GM23338 (cell line): Measurements from ENCODE around the gene MYRFL. TPM values are rescaled to one million over a fixed set of nuclear protein-coding genes. Genes with fewer than 3 reads are reported as not detected.
A peak's percentile ranks its signal among the peaks of the same experiment; 100 is the strongest.

Experiments
- ATAC-seq: fragments of 200-7000 bp; cut with Tn5 transposase; 3 replicates; pipeline ENCODE4 v1.9.1; 2020
- DNase-seq: peaks from one replicate; pipeline ENCODE4 v3.0.0-alpha.2; 2015; ENCODE audit warnings: low spot score
- H2AFZ ChIP-seq: fragments of 200-600 bp; sonication (generic); 2 replicates; pipeline ENCODE4 v1.8.0; 2016; ENCODE audit warnings: antibody characterized with exemption, mild to moderate bottlenecking, moderate library complexity
- H3F3A ChIP-seq: fragments of 200-600 bp; sonication (generic); replicated peaks from 2 replicates; pipeline ENCODE4 v1.8.0; 2017; ENCODE audit warnings: antibody characterized with exemption, mixed run types, low read depth
- H3K27ac ChIP-seq: fragments of 200-600 bp; sonication (generic); 2 replicates; pipeline ENCODE4 v1.6.1; 2016; ENCODE audit warnings: low read depth
- H3K27me3 ChIP-seq: fragments of 200-600 bp; sonication (generic); 2 replicates; pipeline ENCODE4 v1.8.0; 2016; ENCODE audit warnings: mild to moderate bottlenecking, mixed run types, moderate library complexity; ENCODE audit not compliant: insufficient read depth
- H3K36me3 ChIP-seq: fragments of 200-600 bp; sonication (generic); 2 replicates; pipeline ENCODE4 v1.8.0; 2016; ENCODE audit warnings: mild to moderate bottlenecking; ENCODE audit not compliant: insufficient read depth
- H3K4me1 ChIP-seq: fragments of 200-600 bp; sonication (generic); 2 replicates; pipeline ENCODE4 v1.8.0; 2016; ENCODE audit warnings: mild to moderate bottlenecking, moderate library complexity; ENCODE audit not compliant: insufficient read depth
- H3K4me2 ChIP-seq: fragments of 200-600 bp; sonication (generic); 2 replicates; pipeline ENCODE4 v1.7.1; 2017; ENCODE audit warnings: mixed run types
- H3K4me3 ChIP-seq: fragments of 200-600 bp; sonication (generic); 2 replicates; pipeline ENCODE4 v1.6.1; 2016; ENCODE audit warnings: mixed run types
- H3K79me2 ChIP-seq: fragments of 200-600 bp; sonication (generic); replicated peaks from 2 replicates; pipeline ENCODE4 v1.8.0; 2017; ENCODE audit warnings: mild to moderate bottlenecking; ENCODE audit not compliant: insufficient read depth
- H3K9me2 ChIP-seq: fragments of 200-600 bp; sonication (generic); 2 replicates; pipeline ENCODE4 v1.8.0; 2017; ENCODE audit not compliant: insufficient read depth
- H4K20me1 ChIP-seq: fragments of 200-600 bp; sonication (generic); replicated peaks from 2 replicates; pipeline ENCODE4 v1.8.0; 2017; ENCODE audit warnings: mild to moderate bottlenecking; ENCODE audit not compliant: insufficient read depth
- H3K27ac Mint-ChIP-seq: 2 replicates; pipeline ENCODE4 v1.8.0; 2020; ENCODE audit warnings: inconsistent platforms, mild to moderate bottlenecking, moderate library complexity, mixed read lengths
- H3K27me3 Mint-ChIP-seq: 3 replicates; pipeline ENCODE4 v1.8.0; 2022; ENCODE audit warnings: low read depth, mild to moderate bottlenecking, moderate library complexity, mixed read lengths, inconsistent platforms; ENCODE audit not compliant: insufficient read depth, poor library complexity
- H3K36me3 Mint-ChIP-seq: 3 replicates; pipeline ENCODE4 v1.8.0; 2021; ENCODE audit warnings: low read depth, mild to moderate bottlenecking, inconsistent platforms, moderate library complexity, mixed read lengths
- H3K4me1 Mint-ChIP-seq: 3 replicates; pipeline ENCODE4 v1.8.0; 2020; ENCODE audit warnings: mild to moderate bottlenecking, inconsistent platforms, mixed read lengths
- H3K4me3 Mint-ChIP-seq: 3 replicates; pipeline ENCODE4 v1.8.0; 2021; ENCODE audit warnings: moderate library complexity, mild to moderate bottlenecking, inconsistent platforms, mixed read lengths
- H3K9me3 Mint-ChIP-seq: 3 replicates; pipeline ENCODE4 v1.8.0; 2020; ENCODE audit warnings: moderate library complexity, mild to moderate bottlenecking, inconsistent platforms, mixed read lengths
- CREB1 ChIP-seq: fragments of 250-450 bp; sonication (Bioruptor Pico); IDR thresholded peaks from 2 replicates; pipeline ENCODE4 v1.5.0; 2020; ENCODE audit warnings: low read depth, mild to moderate bottlenecking, moderate library complexity
- ETS1 ChIP-seq: IDR thresholded peaks from 2 replicates; pipeline ENCODE4 v1.6.1; 2016; ENCODE audit warnings: antibody characterized with exemption
- EZH2 ChIP-seq: fragments of 200-600 bp; sonication (generic); IDR thresholded peaks from one replicate; pipeline ENCODE4 v1.8.0; 2017; ENCODE audit warnings: antibody characterized with exemption, mild to moderate bottlenecking, low read depth; ENCODE audit not compliant: unreplicated experiment
- EZH2phosphoT487 ChIP-seq: fragments of 200-600 bp; sonication (generic); IDR thresholded peaks from one replicate; pipeline ENCODE4 v1.8.1; 2018; ENCODE audit warnings: antibody characterized with exemption; ENCODE audit not compliant: unreplicated experiment
- JUNB ChIP-seq: IDR thresholded peaks from one replicate; pipeline ENCODE4 v1.6.1; 2016; ENCODE audit warnings: antibody characterized with exemption; ENCODE audit not compliant: unreplicated experiment
- NANOG ChIP-seq: IDR thresholded peaks from 2 replicates; pipeline ENCODE4 v1.6.1; 2016; ENCODE audit warnings: antibody characterized with exemption, borderline replicate concordance
- POLR2AphosphoS5 ChIP-seq: IDR thresholded peaks from 2 replicates; pipeline ENCODE4 v1.6.1; 2016; ENCODE audit warnings: antibody characterized with exemption, low read depth
- REST ChIP-seq: IDR thresholded peaks from one replicate; pipeline ENCODE4 v1.6.1; 2018; ENCODE audit warnings: antibody characterized with exemption; ENCODE audit not compliant: unreplicated experiment
- STAT1 ChIP-seq: IDR thresholded peaks from one replicate; pipeline ENCODE4 v1.6.1; 2016; ENCODE audit warnings: antibody characterized with exemption; ENCODE audit not compliant: unreplicated experiment
- ZNF114 ChIP-seq: fragments of 250-450 bp; sonication (Bioruptor Pico); IDR thresholded peaks from 2 replicates; pipeline ENCODE4 v1.5.0; 2020; ENCODE audit warnings: mild to moderate bottlenecking, moderate library complexity
- ZNF331 ChIP-seq: fragments of 250-450 bp; sonication (Bioruptor Pico); IDR thresholded peaks from 2 replicates; pipeline ENCODE4 v1.5.0; 2020; ENCODE audit warnings: low read depth, mild to moderate bottlenecking, moderate library complexity
- polyA plus RNA-seq: library from polyadenylated mRNA; unstranded; fragments of >200 nt; fragmentation: Nextera tagmentation; extraction: Ambion mirVana; gene quantifications from 2 replicates; pipeline ENCODE4 v1.2.1, GENCODE V29; 2016
- total RNA-seq: library from RNA; depleted of rRNA; stranded (reverse); fragments of >200 nt; shearing (Covaris generic); gene quantifications from 2 replicates; pipeline ENCODE4 v1.2.3, GENCODE V29; 2014
- TF ChIP-seq, protein P1 (sequence below), 2 experiments: fragments of 200-600 bp in 1 of 2; sonication (generic) in 1 of 2; conservative IDR thresholded peaks; 2 replicates each; pipeline versions ENCODE4 v1.5.1 to v1.6.1; 2016 to 2017; ENCODE audit warnings: antibody characterized with exemption in 2 of 2, low read depth in 2 of 2, mild to moderate bottlenecking in 2 of 2, moderate library complexity in 1 of 2

MYRFL gene
- total and polyA plus RNA-seq, 2 experiments from 2014 or later: 2.3 to 2.8 TPM

DNA sequence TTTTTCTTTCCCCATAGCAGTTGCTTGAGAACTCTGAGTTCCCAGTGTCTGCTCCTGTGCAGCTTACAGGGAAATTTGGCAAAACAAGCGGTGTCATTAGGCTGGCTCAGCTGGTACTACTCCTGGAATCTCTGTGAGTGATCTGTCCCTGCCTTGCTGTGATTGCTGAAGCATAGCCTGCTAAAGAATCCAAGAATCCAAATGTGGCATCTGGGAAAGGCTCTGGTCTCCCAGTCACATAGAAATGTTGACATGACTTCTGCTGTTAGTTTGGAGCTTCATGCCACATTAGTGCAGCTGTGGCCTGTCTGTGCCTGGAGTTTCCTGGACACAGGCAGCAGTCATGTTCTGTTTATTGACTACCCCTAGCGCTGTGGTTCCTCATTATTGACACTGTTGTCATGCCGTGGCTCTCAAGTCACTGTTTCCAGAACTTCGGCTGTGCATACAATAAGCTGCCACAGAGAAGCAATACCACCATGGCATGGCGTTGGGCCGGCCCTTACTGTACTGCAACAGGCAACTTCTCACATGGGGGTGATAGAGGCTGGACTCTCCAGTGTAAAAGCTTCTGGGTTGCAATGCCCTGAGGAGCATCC lies 166.8 kb downstream of the MYRFL start:
- no peak overlapping the region for H3K4me3 Mint-ChIP-seq
- Histone ChIP-seq H3K36me3 (no peaks in the 10 kb centered on the region), H3K4me2 (no peak overlapping the region), H3K9me2 (peaks cover 14% of the 10 kb centered on the region), H3K4me3 (no peak overlapping the region), H3K4me1 (no peaks in the 10 kb centered on the region), H3F3A (no peaks in the 10 kb centered on the region), H3K27ac (no peak overlapping the region), H3K27me3 (no peaks in the 10 kb centered on the region), H4K20me1 (no peaks in the 10 kb centered on the region), H2AFZ (peak overlapping the region; percentile 56; the same call in 1 of the 2 replicates), H3K79me2 (no peaks in the 10 kb centered on the region)
- H3K36me3 Mint-ChIP-seq: no peaks in the 10 kb centered on the region
- no peak for TF ChIP-seq REST
- no peak for TF ChIP-seq CREB1 (CRISPR knock-in tag)
- no peak for TF ChIP-seq ZNF114 (CRISPR knock-in tag)
- no peak for TF ChIP-seq EZH2phosphoT487
- TF ChIP-seq POLR2AphosphoS5: no peak
- TF ChIP-seq STAT1: no peak
- TF ChIP-seq EZH2: no peak
- ATAC-seq: no peak
- no peaks in the 10 kb centered on the region for H3K4me1 Mint-ChIP-seq
- H3K27ac Mint-ChIP-seq: no peak overlapping the region
- H3K9me3 Mint-ChIP-seq: no peaks in the 10 kb centered on the region; the same call in 2 of the 3 replicates
- no peak for DNase-seq
- H3K27me3 Mint-ChIP-seq: peaks cover 2% of the 10 kb centered on the region

DNA sequence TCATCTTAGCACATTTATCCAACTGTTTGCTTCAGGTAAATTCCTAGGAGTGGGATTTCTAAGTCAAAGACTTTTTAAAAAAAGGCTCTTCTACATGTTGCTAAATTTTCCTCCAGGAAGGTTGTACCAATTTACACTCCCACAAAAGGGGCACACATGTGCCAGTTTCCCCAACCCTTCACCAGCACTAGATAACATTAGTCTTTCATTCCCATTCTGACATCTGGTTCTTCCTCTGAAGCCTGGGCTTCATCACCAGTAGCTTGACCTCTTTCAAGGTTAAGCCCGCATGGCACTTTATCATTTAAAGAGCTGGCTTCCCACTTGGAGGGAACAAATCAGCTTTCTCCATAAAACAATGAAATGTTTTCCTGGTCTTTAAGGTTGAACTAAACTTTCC lies 168.4 kb downstream of the MYRFL start:
- H3K9me2 ChIP-seq: peaks cover 14% of the 10 kb centered on the region
- Mint-ChIP-seq H3K27ac (no peak overlapping the region), H3K27me3 (peaks cover 2% of the 10 kb centered on the region), H3K9me3 (no peaks in the 10 kb centered on the region; the same call in 2 of the 3 replicates), H3K4me3 (no peak overlapping the region), H3K4me1 (no peaks in the 10 kb centered on the region), H3K36me3 (no peaks in the 10 kb centered on the region)
- no peak overlapping the region for H3K4me2 ChIP-seq
- no peak overlapping the region for H3K27ac ChIP-seq
- H4K20me1 ChIP-seq: no peaks in the 10 kb centered on the region
- ATAC-seq: no peak
- H3F3A ChIP-seq: no peaks in the 10 kb centered on the region
- no peaks in the 10 kb centered on the region for H3K4me1 ChIP-seq
- H3K36me3 ChIP-seq: no peaks in the 10 kb centered on the region
- no peak overlapping the region for H2AFZ ChIP-seq
- H3K4me3 ChIP-seq: no peak overlapping the region
- no peak for DNase-seq
- H3K79me2 ChIP-seq: no peaks in the 10 kb centered on the region
- no peaks in the 10 kb centered on the region for H3K27me3 ChIP-seq
- TF ChIP-seq ZNF331 (CRISPR knock-in tag): no peak
- TF ChIP-seq ZNF114 (CRISPR knock-in tag): no peak
- TF ChIP-seq CREB1 (CRISPR knock-in tag): no peak
- TF ChIP-seq JUNB: no peak
- TF ChIP-seq EZH2phosphoT487: no peak
- no peak for TF ChIP-seq STAT1
- TF ChIP-seq ETS1: no peak
- no peak for TF ChIP-seq EZH2
- TF ChIP-seq POLR2AphosphoS5: no peak
- no peak for TF ChIP-seq REST
- TF ChIP-seq NANOG: no peak
- TF ChIP-seq, protein P1, sequence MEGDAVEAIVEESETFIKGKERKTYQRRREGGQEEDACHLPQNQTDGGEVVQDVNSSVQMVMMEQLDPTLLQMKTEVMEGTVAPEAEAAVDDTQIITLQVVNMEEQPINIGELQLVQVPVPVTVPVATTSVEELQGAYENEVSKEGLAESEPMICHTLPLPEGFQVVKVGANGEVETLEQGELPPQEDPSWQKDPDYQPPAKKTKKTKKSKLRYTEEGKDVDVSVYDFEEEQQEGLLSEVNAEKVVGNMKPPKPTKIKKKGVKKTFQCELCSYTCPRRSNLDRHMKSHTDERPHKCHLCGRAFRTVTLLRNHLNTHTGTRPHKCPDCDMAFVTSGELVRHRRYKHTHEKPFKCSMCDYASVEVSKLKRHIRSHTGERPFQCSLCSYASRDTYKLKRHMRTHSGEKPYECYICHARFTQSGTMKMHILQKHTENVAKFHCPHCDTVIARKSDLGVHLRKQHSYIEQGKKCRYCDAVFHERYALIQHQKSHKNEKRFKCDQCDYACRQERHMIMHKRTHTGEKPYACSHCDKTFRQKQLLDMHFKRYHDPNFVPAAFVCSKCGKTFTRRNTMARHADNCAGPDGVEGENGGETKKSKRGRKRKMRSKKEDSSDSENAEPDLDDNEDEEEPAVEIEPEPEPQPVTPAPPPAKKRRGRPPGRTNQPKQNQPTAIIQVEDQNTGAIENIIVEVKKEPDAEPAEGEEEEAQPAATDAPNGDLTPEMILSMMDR (conservative IDR thresholded peaks at IDR 0.05; ENCODE audit: low read depth in 2 of 2): no peak
